ENCODE measurements around the gene SASH1. TPM values are rescaled to one million over a fixed set of nuclear protein-coding genes. Genes with fewer than 3 reads are reported as not detected.

Gene SASH1
- polyA plus RNA-seq, 1 donor from 2014 or later: 7.0 TPM

DNA sequence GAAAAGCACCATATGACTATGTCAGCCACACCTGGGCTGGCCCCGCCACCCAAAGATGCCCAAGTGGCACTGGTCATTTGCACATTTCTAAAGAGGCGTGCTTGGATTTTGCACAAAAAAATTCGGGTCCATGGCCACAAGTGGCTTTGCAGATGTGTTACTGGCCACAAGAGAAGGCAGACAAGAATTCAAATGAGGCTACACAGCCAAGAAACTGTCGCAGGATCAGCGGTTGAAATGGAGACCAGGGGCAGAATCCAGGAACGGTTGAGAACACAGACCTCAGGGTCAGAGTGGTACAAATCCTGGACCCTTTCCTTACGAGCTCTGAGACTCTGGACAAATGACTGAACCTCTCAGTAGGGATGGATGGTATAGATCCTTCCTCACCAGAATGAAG, 48.6 kb upstream of the SASH1 start:
- H3K9me2 ChIP-seq (ENCODE audit: insufficient read depth, low read length): no peaks in the 10 kb centered on the region
- H3K36me3 ChIP-seq (ENCODE audit: insufficient read depth, low read length): no peaks in the 10 kb centered on the region
- H3K27me3 ChIP-seq (ENCODE audit: insufficient read depth, low read depth, low read length): no peaks in the 10 kb centered on the region
- no peak overlapping the region for H2AFZ ChIP-seq (ENCODE audit: low read depth, low read length)
- H3K4me3 ChIP-seq (ENCODE audit: low read length): no peak overlapping the region
- no peaks in the 10 kb centered on the region for H3K79me2 ChIP-seq (replicated peaks; ENCODE audit: insufficient read depth, low read length)
- no peaks in the 10 kb centered on the region for H4K20me1 ChIP-seq (ENCODE audit: insufficient read depth)
- TF ChIP-seq EZH2 (IDR thresholded peaks at IDR 0.05; ENCODE audit: borderline replicate concordance, insufficient read depth, low read length, poor library complexity, severe bottlenecking) (no peak), POLR2AphosphoS5 (IDR thresholded peaks at IDR 0.05) (no peak), MXI1 (conservative IDR thresholded peaks at IDR 0.05; ENCODE audit: poor library complexity, severe bottlenecking) (no peak), CTCF (IDR thresholded peaks at IDR 0.05; ENCODE audit: poor library complexity, severe bottlenecking) (no peak), RAD21 (conservative IDR thresholded peaks at IDR 0.05) (no peak), SMC3 (conservative IDR thresholded peaks at IDR 0.05; ENCODE audit: poor library complexity) (no peak), TAF1 (IDR thresholded peaks at IDR 0.05; ENCODE audit: low read depth) (no peak), EP300 (conservative IDR thresholded peaks at IDR 0.05; ENCODE audit: poor library complexity, severe bottlenecking) (no peak), REST (IDR thresholded peaks at IDR 0.05; ENCODE audit: borderline replicate concordance) (no peak)
- H3F3A ChIP-seq (ENCODE audit: insufficient read depth, low read length, poor library complexity, severe bottlenecking): no peaks in the 10 kb centered on the region
- H3K9me3 ChIP-seq (ENCODE audit: low read length): no peaks in the 10 kb centered on the region
- H3K27ac ChIP-seq (ENCODE audit: low read length): no peak overlapping the region
- H3K4me2 ChIP-seq (ENCODE audit: low read length): no peak overlapping the region
- H3K9ac ChIP-seq (ENCODE audit: low read length): no peak overlapping the region

DNA sequence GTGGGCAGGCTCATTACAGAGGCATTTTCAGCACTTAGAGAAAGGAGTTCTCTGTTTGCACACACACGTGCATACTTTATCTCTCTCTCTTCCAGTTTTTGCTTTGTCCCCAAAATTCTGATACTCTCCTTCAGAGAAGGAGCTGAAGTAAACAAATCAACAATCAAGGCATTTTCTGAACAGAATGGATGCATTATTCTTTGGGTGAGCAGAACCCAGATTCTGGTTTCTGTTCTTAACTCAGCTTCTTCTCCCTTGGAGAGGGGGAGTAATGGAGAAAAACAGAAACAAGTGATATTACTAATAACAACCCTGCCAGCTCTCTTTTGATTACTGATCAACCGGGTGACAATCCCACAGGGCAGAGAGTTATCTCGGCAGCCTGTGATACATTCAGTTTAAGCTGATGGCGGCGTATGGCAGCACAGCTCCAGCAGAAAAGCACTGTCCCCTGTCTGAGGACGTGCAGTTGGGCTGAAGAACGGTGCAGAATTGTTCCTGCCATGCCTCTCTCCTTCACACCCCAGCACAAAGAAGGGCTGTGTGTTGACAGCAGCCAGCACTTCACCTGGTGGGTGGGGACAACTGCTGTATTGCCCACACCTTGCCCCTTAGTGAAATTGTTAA, 47.3 kb upstream of the SASH1 start:
- no peaks in the 10 kb centered on the region for H4K20me1 ChIP-seq (ENCODE audit: insufficient read depth)
- H3K79me2 ChIP-seq (replicated peaks; ENCODE audit: insufficient read depth, low read length): no peaks in the 10 kb centered on the region
- no peak overlapping the region for H3K27ac ChIP-seq (ENCODE audit: low read length)
- no peaks in the 10 kb centered on the region for H3F3A ChIP-seq (ENCODE audit: insufficient read depth, low read length, poor library complexity, severe bottlenecking)
- H3K9me2 ChIP-seq (ENCODE audit: insufficient read depth, low read length): no peaks in the 10 kb centered on the region
- H2AFZ ChIP-seq (ENCODE audit: low read depth, low read length): no peak overlapping the region
- no peaks in the 10 kb centered on the region for H3K27me3 ChIP-seq (ENCODE audit: insufficient read depth, low read depth, low read length)
- H3K4me2 ChIP-seq (ENCODE audit: low read length): no peak overlapping the region
- no peaks in the 10 kb centered on the region for H3K36me3 ChIP-seq (ENCODE audit: insufficient read depth, low read length)
- TF ChIP-seq POLR2AphosphoS5 (IDR thresholded peaks at IDR 0.05) (no peak), SMC3 (conservative IDR thresholded peaks at IDR 0.05; ENCODE audit: poor library complexity) (no peak), RAD21 (conservative IDR thresholded peaks at IDR 0.05) (no peak), EP300 (conservative IDR thresholded peaks at IDR 0.05; ENCODE audit: poor library complexity, severe bottlenecking) (no peak), MXI1 (conservative IDR thresholded peaks at IDR 0.05; ENCODE audit: poor library complexity, severe bottlenecking) (no peak)
- H3K9ac ChIP-seq (ENCODE audit: low read length): peak overlapping the region; percentile 21
- no peaks in the 10 kb centered on the region for H3K9me3 ChIP-seq (ENCODE audit: low read length)
- H3K4me3 ChIP-seq (ENCODE audit: low read length): peak overlapping the region; percentile 17

All from neural cell (in vitro differentiated cells).